OCI-LY1 (cell line): ENCODE results near the gene CRYAA.

Experiments
- EZH2 ChIP-seq: fragments of 200-600 bp; sonication (generic), shearing (Covaris generic); IDR thresholded peaks from 2 replicates; pipeline ENCODE4 v1.8.0; 2017; ENCODE audit warnings: borderline replicate concordance, mixed run types, mild to moderate bottlenecking, antibody characterized with exemption, low read length, moderate library complexity, mixed read lengths
- TF ChIP-seq, protein P1 (sequence below): fragments of 200-600 bp; sonication (generic), shearing (Covaris generic); IDR thresholded peaks from 2 replicates; pipeline ENCODE4 v1.5.1; 2017; ENCODE audit warnings: mild to moderate bottlenecking, antibody characterized with exemption, low read length, moderate library complexity, mixed read lengths

DNA sequence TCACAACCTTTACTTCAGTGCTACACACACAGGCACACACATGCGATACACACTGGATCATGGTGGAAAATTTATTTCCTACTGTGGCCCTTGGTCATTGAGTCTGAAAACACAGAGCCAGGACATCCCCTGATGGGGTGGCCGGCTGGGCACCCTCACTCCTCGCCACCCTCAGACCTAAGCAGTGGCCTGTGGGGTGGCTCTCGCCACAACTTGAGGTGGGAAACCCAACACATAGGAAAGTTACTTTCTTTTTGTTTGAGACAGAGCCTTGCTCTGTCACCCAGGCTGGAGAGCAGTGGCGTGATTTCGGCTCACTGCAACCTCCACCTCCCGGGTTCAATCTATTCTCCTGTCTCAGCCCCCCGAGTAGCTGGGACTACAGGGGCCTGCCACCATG, 19.4 kb downstream of the CRYAA start:
- TF ChIP-seq, protein P1, sequence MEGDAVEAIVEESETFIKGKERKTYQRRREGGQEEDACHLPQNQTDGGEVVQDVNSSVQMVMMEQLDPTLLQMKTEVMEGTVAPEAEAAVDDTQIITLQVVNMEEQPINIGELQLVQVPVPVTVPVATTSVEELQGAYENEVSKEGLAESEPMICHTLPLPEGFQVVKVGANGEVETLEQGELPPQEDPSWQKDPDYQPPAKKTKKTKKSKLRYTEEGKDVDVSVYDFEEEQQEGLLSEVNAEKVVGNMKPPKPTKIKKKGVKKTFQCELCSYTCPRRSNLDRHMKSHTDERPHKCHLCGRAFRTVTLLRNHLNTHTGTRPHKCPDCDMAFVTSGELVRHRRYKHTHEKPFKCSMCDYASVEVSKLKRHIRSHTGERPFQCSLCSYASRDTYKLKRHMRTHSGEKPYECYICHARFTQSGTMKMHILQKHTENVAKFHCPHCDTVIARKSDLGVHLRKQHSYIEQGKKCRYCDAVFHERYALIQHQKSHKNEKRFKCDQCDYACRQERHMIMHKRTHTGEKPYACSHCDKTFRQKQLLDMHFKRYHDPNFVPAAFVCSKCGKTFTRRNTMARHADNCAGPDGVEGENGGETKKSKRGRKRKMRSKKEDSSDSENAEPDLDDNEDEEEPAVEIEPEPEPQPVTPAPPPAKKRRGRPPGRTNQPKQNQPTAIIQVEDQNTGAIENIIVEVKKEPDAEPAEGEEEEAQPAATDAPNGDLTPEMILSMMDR = no peak
- no peak for TF ChIP-seq EZH2
